ENCODE data around the gene GRIK3. TPM values are rescaled to one million over a fixed set of nuclear protein-coding genes. Genes with fewer than 3 reads are reported as not detected.
"Not testable (repeated sequence)": the region's sequence is repeated elsewhere in the genome, so short reads cannot be mapped to it uniquely, and the experiment has no call there.

Gene GRIK3
- polyA plus RNA-seq, 1 experiment, result not detected

GRCh38 chr1:36922071-36922470, 112.2 kb downstream of the GRIK3 start:
- no peak overlapping the region for H3K4me3 ChIP-seq (ENCODE audit: low read depth, low read length)
- ChIA-PET POLR2A (no interaction called here), CTCF (no interaction called here)
- no peaks in the 10 kb centered on the region for H3K9me3 ChIP-seq (ENCODE audit: control insufficient read depth, insufficient read depth, low read length)
- no peak for TF ChIP-seq CTCF (IDR thresholded peaks at IDR 0.05; ENCODE audit: low read depth, low read length)
- no peak overlapping the region for H3K27ac ChIP-seq (ENCODE audit: low read depth, low read length)
- no peaks in the 10 kb centered on the region for H3K27me3 ChIP-seq (ENCODE audit: control insufficient read depth, insufficient read depth, low read length)
- DNase-seq (ENCODE audit: low read depth, low spot score), result no peak

DNA sequence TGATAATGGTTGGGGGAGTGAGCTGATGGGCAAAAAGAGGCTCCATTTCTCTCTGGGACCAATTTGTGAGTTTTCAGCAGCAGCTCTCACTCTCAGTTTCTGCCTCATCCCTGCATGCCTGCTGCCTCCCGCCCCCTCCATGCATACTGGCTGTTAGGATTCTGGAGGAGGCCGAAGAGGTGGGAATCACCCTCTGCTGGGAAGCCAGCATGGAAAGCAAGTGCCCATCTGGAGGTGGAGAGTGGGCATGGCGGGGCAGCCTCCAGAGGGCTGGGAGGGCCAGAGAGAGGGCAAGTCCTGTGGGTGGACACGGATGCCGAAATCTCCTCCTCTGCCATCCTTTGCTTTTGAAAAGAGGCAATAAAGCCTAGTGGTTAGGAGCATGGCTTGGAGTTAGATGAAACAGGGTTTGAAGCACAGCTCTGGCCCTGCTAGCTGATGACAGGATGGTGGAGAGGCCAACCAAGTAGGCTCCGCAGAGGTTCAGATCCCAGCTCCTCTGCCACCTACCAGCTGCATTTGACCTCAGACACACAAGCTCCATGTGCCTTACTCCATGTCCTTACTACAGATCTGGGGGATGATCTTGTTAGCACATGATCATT, 113.4 kb downstream of the GRIK3 start:
- TF ChIP-seq CTCF (IDR thresholded peaks at IDR 0.05; ENCODE audit: low read depth, low read length), result no peak
- ChIA-PET CTCF (no interaction called here), POLR2A (no interaction called here)
- H3K27me3 ChIP-seq (ENCODE audit: control insufficient read depth, insufficient read depth, low read length), result no peaks in the 10 kb centered on the region
- no peak overlapping the region for H3K27ac ChIP-seq (ENCODE audit: low read depth, low read length)
- DNase-seq (ENCODE audit: low read depth, low spot score), result no peak
- H3K4me3 ChIP-seq (ENCODE audit: low read depth, low read length), result no peak overlapping the region
- H3K9me3 ChIP-seq (ENCODE audit: control insufficient read depth, insufficient read depth, low read length), result no peaks in the 10 kb centered on the region

- CTCF ChIA-PET, result no interaction called here
Observed at GRCh38 chr1:36920371-36920770, 113.9 kb downstream of the GRIK3 start.

GRCh38 chr1:36919491-36920145, 114.7 kb downstream of the GRIK3 start:
- POLR2A ChIA-PET, result no interaction called here
- DNase-seq (ENCODE audit: low read depth, low spot score), result no peak
- Histone ChIP-seq H3K4me3 (ENCODE audit: low read depth, low read length) (no peak overlapping the region), H3K9me3 (ENCODE audit: control insufficient read depth, insufficient read depth, low read length) (no peaks in the 10 kb centered on the region), H3K27me3 (ENCODE audit: control insufficient read depth, insufficient read depth, low read length) (no peaks in the 10 kb centered on the region), H3K27ac (ENCODE audit: low read depth, low read length) (no peak overlapping the region)
- CTCF ChIA-PET, result no interaction called here
- TF ChIP-seq CTCF (IDR thresholded peaks at IDR 0.05; ENCODE audit: low read depth, low read length), result no peak

More at GRCh38 chr1:36920371-36920770, 113.9 kb downstream of the GRIK3 start:
- no peak overlapping the region for H3K27ac ChIP-seq (ENCODE audit: low read depth, low read length)
- no peaks in the 10 kb centered on the region for H3K9me3 ChIP-seq (ENCODE audit: control insufficient read depth, insufficient read depth, low read length)
- no peak for DNase-seq (ENCODE audit: low read depth, low spot score)
- no peak for TF ChIP-seq CTCF (IDR thresholded peaks at IDR 0.05; ENCODE audit: low read depth, low read length)
- POLR2A ChIA-PET, result no interaction called here
- H3K4me3 ChIP-seq (ENCODE audit: low read depth, low read length), result no peak overlapping the region
- no peaks in the 10 kb centered on the region for H3K27me3 ChIP-seq (ENCODE audit: control insufficient read depth, insufficient read depth, low read length)

GRCh38 chr1:36918604-36919003, 115.7 kb downstream of the GRIK3 start:
- no peak for TF ChIP-seq CTCF (IDR thresholded peaks at IDR 0.05; ENCODE audit: low read depth, low read length)
- Histone ChIP-seq H3K27me3 (ENCODE audit: control insufficient read depth, insufficient read depth, low read length) (no peaks in the 10 kb centered on the region), H3K4me3 (ENCODE audit: low read depth, low read length) (no peak overlapping the region), H3K9me3 (ENCODE audit: control insufficient read depth, insufficient read depth, low read length) (no peaks in the 10 kb centered on the region), H3K27ac (ENCODE audit: low read depth, low read length) (no peak overlapping the region)
- POLR2A ChIA-PET, result no interaction called here
- no peak for DNase-seq (ENCODE audit: low read depth, low spot score)
- CTCF ChIA-PET, result no interaction called here

- CTCF ChIA-PET, result interaction anchor here (1.0 kb wide), 1 partner anchor 341 kb away, joined by 3 read pairs; no protein-coding TSS in a partner anchor
- H3K9me3 ChIP-seq (ENCODE audit: control insufficient read depth, insufficient read depth, low read length); DNase-seq (ENCODE audit: low read depth, low spot score); POLR2A ChIA-PET; H3K27me3 ChIP-seq (ENCODE audit: control insufficient read depth, insufficient read depth, low read length); H3K4me3 ChIP-seq (ENCODE audit: low read depth, low read length); H3K27ac ChIP-seq (ENCODE audit: low read depth, low read length): not testable (repeated sequence)
Observed at GRCh38 chr1:36916542-36916941, 117.8 kb downstream of the GRIK3 start.

All from AG04450 (cell line).